Spleen (tissue), 7 donors: Measurements from ENCODE around the gene KTN1.

Experiments
- POLR2A ChIP-seq, 3 donors: fragments of 450-650 bp; IDR thresholded peaks; one replicate each; pipeline ENCODE4 v1.5.1; 2017; ENCODE audit warnings: antibody characterized with exemption in 3 of 3, mild to moderate bottlenecking in 1 of 3
- TF ChIP-seq, protein P1 (sequence below), 11 experiments: fragments of 200-600 bp in 7 of 11; fragments of 450-650 bp in 4 of 11; sonication (generic) in 4 of 11; IDR thresholded peaks in 8 of 11; conservative IDR thresholded peaks in 3 of 11; 1 replicate in 7 of 11; 2 replicates in 4 of 11; pipeline versions ENCODE4 v1.4.0 to v1.8.0; 2016 to 2021; ENCODE audit warnings: antibody characterized with exemption in 11 of 11, inconsistent platforms in 4 of 11, mild to moderate bottlenecking in 1 of 11
- donor health status: DM: no; HTN: no; CAD: no; lungs with moderate emphysema.
- donor health status: DM: no; HTN: no; CAD: no.
- donor health status: DM: no; HTN: no; CAD: no.

DNA sequence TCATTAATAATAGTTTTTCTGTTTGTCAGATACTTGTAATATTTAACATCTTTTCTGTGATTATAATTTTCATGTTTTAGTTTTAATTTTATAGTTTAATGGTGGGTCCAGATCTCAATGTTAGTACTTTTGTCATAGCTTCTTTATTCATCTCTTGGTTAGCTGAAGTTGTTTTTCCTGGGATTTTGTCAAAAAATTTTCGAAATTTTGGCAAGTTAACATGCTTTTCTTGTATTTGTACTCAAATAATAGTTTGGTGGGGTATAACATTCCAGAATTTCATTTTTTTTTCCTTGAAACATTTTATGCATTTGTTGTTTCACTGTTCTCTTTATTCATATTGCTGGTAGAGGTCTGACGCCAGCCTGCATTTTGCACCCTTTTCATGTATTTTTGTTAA is 45.5 kb downstream of the KTN1 start:
- TF ChIP-seq, protein P1, sequence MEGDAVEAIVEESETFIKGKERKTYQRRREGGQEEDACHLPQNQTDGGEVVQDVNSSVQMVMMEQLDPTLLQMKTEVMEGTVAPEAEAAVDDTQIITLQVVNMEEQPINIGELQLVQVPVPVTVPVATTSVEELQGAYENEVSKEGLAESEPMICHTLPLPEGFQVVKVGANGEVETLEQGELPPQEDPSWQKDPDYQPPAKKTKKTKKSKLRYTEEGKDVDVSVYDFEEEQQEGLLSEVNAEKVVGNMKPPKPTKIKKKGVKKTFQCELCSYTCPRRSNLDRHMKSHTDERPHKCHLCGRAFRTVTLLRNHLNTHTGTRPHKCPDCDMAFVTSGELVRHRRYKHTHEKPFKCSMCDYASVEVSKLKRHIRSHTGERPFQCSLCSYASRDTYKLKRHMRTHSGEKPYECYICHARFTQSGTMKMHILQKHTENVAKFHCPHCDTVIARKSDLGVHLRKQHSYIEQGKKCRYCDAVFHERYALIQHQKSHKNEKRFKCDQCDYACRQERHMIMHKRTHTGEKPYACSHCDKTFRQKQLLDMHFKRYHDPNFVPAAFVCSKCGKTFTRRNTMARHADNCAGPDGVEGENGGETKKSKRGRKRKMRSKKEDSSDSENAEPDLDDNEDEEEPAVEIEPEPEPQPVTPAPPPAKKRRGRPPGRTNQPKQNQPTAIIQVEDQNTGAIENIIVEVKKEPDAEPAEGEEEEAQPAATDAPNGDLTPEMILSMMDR (IDR thresholded peaks at IDR 0.05 in 8 of 11, conservative IDR thresholded peaks at IDR 0.05 in 3 of 11), result no peak
- TF ChIP-seq POLR2A (IDR thresholded peaks at IDR 0.05), result no peak
